Stimulated activated CD8-positive, alpha-beta memory T cell treated with anti-CD3 and anti-CD28 coated beads, Interleukin-2, amount 100 ng/mL, for 48 hours (primary cell): ENCODE results near the gene ANGPTL8.

Experiments
- DNase-seq, 2 donors: peaks; one replicate each; pipeline ENCODE4 v3.0.0-alpha.2; 2020; ENCODE audit warnings: low read depth in 2 of 2

ANGPTL8 gene

GRCh38 chr19:11236324-11237301 lies 2.8 kb upstream of the ANGPTL8 start:
- no peak for DNase-seq

- no peak for DNase-seq
Observed at GRCh38 chr19:11237321-11237720, 2.1 kb upstream of the ANGPTL8 start.

GRCh38 chr19:11238041-11238440 lies 1.4 kb upstream of the ANGPTL8 start:
- DNase-seq, result no peak

GRCh38 chr19:11238781-11239376 lies 540 bp upstream of the ANGPTL8 start:
- DNase-seq, result no peak

GRCh38 chr19:11240008-11240444 lies 607 bp downstream of the ANGPTL8 start:
- DNase-seq, result no peak

- no peak for DNase-seq
Observed at GRCh38 chr19:11242025-11242424, 2.6 kb downstream of the ANGPTL8 start.

GRCh38 chr19:11242864-11243797 lies 3.7 kb downstream of the ANGPTL8 start:
- peak; percentile 88 to 91 for DNase-seq

- no peak for DNase-seq
Observed at GRCh38 chr19:11243798-11244169, 4.4 kb downstream of the ANGPTL8 start.

- DNase-seq, result no peak
Observed at GRCh38 chr19:11244846-11245589, 5.6 kb downstream of the ANGPTL8 start.

GRCh38 chr19:11246941-11247340 lies 7.5 kb downstream of the ANGPTL8 start:
- DNase-seq, result no peak

GRCh38 chr19:11247391-11247790 lies 8.0 kb downstream of the ANGPTL8 start:
- DNase-seq, result no peak

- no peak for DNase-seq
Observed at GRCh38 chr19:11247934-11248333, 8.5 kb downstream of the ANGPTL8 start.

- DNase-seq, result no peak
Observed at GRCh38 chr19:11248852-11249251, 9.4 kb downstream of the ANGPTL8 start.

GRCh38 chr19:11251217-11251616 lies 11.8 kb downstream of the ANGPTL8 start:
- no peak for DNase-seq

- DNase-seq, result no peak
Observed at GRCh38 chr19:11251650-11252314, 12.4 kb downstream of the ANGPTL8 start.

- no peak for DNase-seq
Observed at GRCh38 chr19:11252665-11253355, 13.4 kb downstream of the ANGPTL8 start.

- no peak for DNase-seq
Observed at GRCh38 chr19:11254666-11255065, 15.2 kb downstream of the ANGPTL8 start.

GRCh38 chr19:11256189-11256588 lies 16.8 kb downstream of the ANGPTL8 start:
- no peak for DNase-seq

- no peak for DNase-seq
Observed at GRCh38 chr19:11257846-11258380, 18.5 kb downstream of the ANGPTL8 start.

- no peak for DNase-seq
Observed at GRCh38 chr19:11260996-11261395, 21.6 kb downstream of the ANGPTL8 start.
